HepG2 (cell line): ENCODE data around the gene SELENOW. TPM values are rescaled to one million over a fixed set of nuclear protein-coding genes. Genes with fewer than 3 reads are reported as not detected.

Source experiments
- ATAC-seq: fragments of 200-7000 bp; cut with Tn5 transposase; 3 replicates; pipeline ENCODE4 v1.9.1; 2020; ENCODE audit warnings: mild to moderate bottlenecking, moderate library complexity
- BruUV-seq: library from RNA; stranded (reverse); fragments of 400-500 nt; replicated peaks from 2 replicates; lab custom pipeline; 2021; lab: Mats Ljungman, UMichigan
- CTCF ChIA-PET: fragments of 300-600 bp; formaldehyde crosslinking; extraction: SDS; loops from one replicate; lab custom pipeline; 2021; ENCODE audit warnings: low total read pairs, inconsistent platforms, low intra/inter-chr PET ratio; lab: Yijun Ruan, JAX
- POLR2A ChIA-PET: fragments of 350-600 bp; sonication (Branson Sonifier 250); formaldehyde crosslinking; loops from one replicate; lab custom pipeline; 2020; ENCODE audit warnings: antibody characterized with exemption, inconsistent platforms; lab: Yijun Ruan, JAX
- DNase-seq: peaks from one replicate; pipeline ENCODE4 v3.0.0-alpha.2; 2015; ENCODE audit warnings: low spot score
- FAIRE-seq: peaks from 3 replicates; lab custom pipeline; 2011; peaks lifted over from hg19 to GRCh38; lab: Jason Lieb, UNC
- H2AFZ ChIP-seq: one replicate; pipeline ENCODE4 v1.6.1; 2011; ENCODE audit warnings: low read length, inconsistent platforms
- H3K27ac ChIP-seq: fragments of 300-600 bp; 3 replicates; pipeline ENCODE4 v1.8.0; 2011; ENCODE audit warnings: mixed run types, mild to moderate bottlenecking, mixed read lengths, low read length, inconsistent platforms; ENCODE audit not compliant: insufficient read depth; ENCODE audit errors: extremely low read length
- H3K27me3 ChIP-seq, 2 experiments: fragments of 200-600 bp in 1 of 2; 2 replicates in 1 of 2; 3 replicates in 1 of 2; pipeline versions ENCODE4 v1.6.0 to v1.8.0; 2011; ENCODE audit warnings: low read length in 2 of 2, mild to moderate bottlenecking in 2 of 2, moderate library complexity in 2 of 2, inconsistent platforms in 1 of 2; ENCODE audit not compliant: insufficient read depth in 2 of 2, control insufficient read depth in 1 of 2
- H3K36me3 ChIP-seq, 2 experiments: fragments of 200-600 bp in 1 of 2; replicated peaks in 1 of 2; 2 replicates in 1 of 2; 3 replicates in 1 of 2; pipeline versions ENCODE4 v1.5.1 to v1.8.0; 2011; ENCODE audit warnings: low read length in 2 of 2, inconsistent platforms in 1 of 2; ENCODE audit not compliant: insufficient read depth in 2 of 2, control insufficient read depth in 1 of 2
- H3K4me1 ChIP-seq: 2 replicates; pipeline ENCODE4 v1.5.1; 2012; ENCODE audit warnings: low read length, inconsistent platforms; ENCODE audit not compliant: insufficient read depth
- H3K4me2 ChIP-seq: 2 replicates; pipeline ENCODE4 v1.6.0; 2011; ENCODE audit warnings: low read depth, low read length, inconsistent platforms
- H3K4me3 ChIP-seq, 3 experiments: fragments of 200-600 bp in 1 of 3; sonication (generic), shearing (Covaris generic) in 1 of 3; replicated peaks in 1 of 3; 2 replicates each; pipeline ENCODE4 v1.5.1; 2011 to 2016; ENCODE audit warnings: low read length in 3 of 3, inconsistent platforms in 2 of 3, low read depth in 2 of 3, mild to moderate bottlenecking in 2 of 3, control low read depth in 1 of 3, mixed read lengths in 1 of 3; ENCODE audit not compliant: insufficient read depth in 1 of 3
- H3K79me2 ChIP-seq: one replicate; pipeline ENCODE4 v1.6.1; 2011; ENCODE audit warnings: low read length, inconsistent platforms; ENCODE audit not compliant: insufficient read depth
- H3K9ac ChIP-seq: 2 replicates; pipeline ENCODE4 v1.6.0; 2011; ENCODE audit warnings: mild to moderate bottlenecking, low read depth, low read length, inconsistent platforms; ENCODE audit not compliant: insufficient read depth
- H3K9me3 ChIP-seq: 2 replicates; pipeline ENCODE4 v1.5.1; 2012; ENCODE audit warnings: mild to moderate bottlenecking, low read length
- H4K20me1 ChIP-seq: 2 replicates; pipeline ENCODE4 v1.6.0; 2011; ENCODE audit warnings: inconsistent platforms, mild to moderate bottlenecking, low read length, moderate library complexity; ENCODE audit not compliant: insufficient read depth
- JARID2 ChIP-seq: sonication (generic); formaldehyde crosslinking; IDR thresholded peaks from 2 replicates; pipeline ENCODE4 v1.8.1; 2023; ENCODE audit warnings: missing genetic modification reagents, inconsistent platforms; ENCODE audit not compliant: insufficient replicate concordance
- KLF12 ChIP-seq: sonication (generic); formaldehyde crosslinking; IDR thresholded peaks from 2 replicates; pipeline ENCODE4 v1.4.0; 2020; ENCODE audit warnings: missing genetic modification reagents, borderline replicate concordance
- NONO ChIP-seq, 2 experiments: fragments of 450-650 bp in 1 of 2; sonication (generic) in 1 of 2; formaldehyde crosslinking in 1 of 2; IDR thresholded peaks in 1 of 2; conservative IDR thresholded peaks in 1 of 2; 2 replicates each; pipeline versions ENCODE4 v1.6.1 to v1.8.0; 2017 to 2022; ENCODE audit warnings: mild to moderate bottlenecking in 1 of 2, missing genetic modification reagents in 1 of 2, moderate library complexity in 1 of 2
- SMYD3 ChIP-seq: sonication (generic); formaldehyde crosslinking; IDR thresholded peaks from 2 replicates; pipeline ENCODE4 v1.8.1; 2023; ENCODE audit warnings: mild to moderate bottlenecking, missing genetic modification reagents
- SOX13 ChIP-seq, 3 experiments: fragments of 450-650 bp in 1 of 3; sonication (generic) in 1 of 3; formaldehyde crosslinking in 1 of 3; IDR thresholded peaks in 2 of 3; conservative IDR thresholded peaks in 1 of 3; 2 replicates each; pipeline versions ENCODE4 v1.5.0 to v1.6.1; 2016 to 2020; ENCODE audit warnings: antibody characterized with exemption in 1 of 3, mild to moderate bottlenecking in 1 of 3, missing compliant biosample characterization in 1 of 3, missing genetic modification reagents in 1 of 3, moderate library complexity in 1 of 3
- SOX5 ChIP-seq: IDR thresholded peaks from 2 replicates; pipeline ENCODE4 v1.6.1; 2016; ENCODE audit warnings: borderline replicate concordance
- ZNF121 ChIP-seq: sonication (generic); formaldehyde crosslinking; IDR thresholded peaks from 2 replicates; pipeline ENCODE4 v1.5.0; 2020; ENCODE audit warnings: mild to moderate bottlenecking, missing genetic modification reagents
- ZNF318 ChIP-seq: sonication (generic); formaldehyde crosslinking; IDR thresholded peaks from 2 replicates; pipeline ENCODE4 v1.4.0; 2020; ENCODE audit warnings: mild to moderate bottlenecking, missing genetic modification reagents
- ZNF770 ChIP-seq: sonication (generic); formaldehyde crosslinking; IDR thresholded peaks from 2 replicates; pipeline ENCODE4 v1.5.0; 2020; ENCODE audit warnings: mild to moderate bottlenecking, missing genetic modification reagents
- whole genome bisulfite sequencing: methylation state at CpG from one replicate; pipeline ENCODE4 v1.1.6; 2017; ENCODE audit warnings: low lambda C conversion rate; 5-methylcytosine and 5-hydroxymethylcytosine counted together
- in situ Hi-C: cut with HindIII; loops from 2 replicates; pipeline ENCODE4 v1.10.0; 2017; ENCODE audit warnings: low pct_unique_long_range_greater_than_20kb; ENCODE audit not compliant: extremely low pct_ligation_motif_present
- intact Hi-C: fragments of 100-400 bp; cut with micrococcal nuclease; formaldehyde crosslinking; loops from one replicate; pipeline ENCODE4 v1.10.0; 2022; ENCODE audit not compliant: unreplicated experiment
- polyA plus RNA-seq, 8 experiments: library from polyadenylated mRNA; depleted of rRNA in 3 of 8; stranded (reverse) in 7 of 8; unstranded in 1 of 8; fragments of >200 nt; fragmentation: Illumina TruSeq in 4 of 8; extraction: Trizol in 4 of 8; gene quantifications; 2 replicates each; pipeline versions ENCODE4 v1.2.1 to v1.2.3, GENCODE V29; 2011 to 2016; ENCODE audit warnings: low read depth in 4 of 8, missing spikeins in 1 of 8, mixed read lengths in 1 of 8; ENCODE audit not compliant: insufficient read depth in 1 of 8
- total RNA-seq, 5 experiments: library from RNA; depleted of rRNA; stranded (reverse); fragments of >200 nt; fragmentation: Illumina TruSeq; extraction: Trizol; gene quantifications; 2 replicates each; pipeline ENCODE4 v1.2.3, GENCODE V29; 2016; ENCODE audit warnings: low read depth in 1 of 5

SELENOW gene
- total and polyA plus RNA-seq, 2 of the 13 experiments (the other 11 are each of a cell fraction or from before 2014, with no cell fraction given): 50.3 to 64.7 TPM

GRCh38 chr19:47761566-47761965 is 16.9 kb upstream of the SELENOW start (continued):
- TF ChIP-seq ZNF318 (CRISPR knock-in tag): no peak

GRCh38 chr19:47762151-47762550 is 16.4 kb upstream of the SELENOW start:
- CTCF ChIA-PET: no interaction called here
- in situ Hi-C loops: no loop called here
- Histone ChIP-seq H3K9ac (no peak overlapping the region), H2AFZ (no peak overlapping the region), H3K79me2 (no peaks in the 10 kb centered on the region), H4K20me1 (0 out of 2 replicates have a peak, but pooled peaks cover 5% of the 10 kb centered on the region), H3K4me3 (no peak overlapping the region), H3K36me3 (peaks cover 0 to 7% of the 10 kb centered on the region in 2 experiments; a peak in 2 of 5 replicates), H3K27me3 (no peaks in the 10 kb centered on the region), H3K4me1 (peaks cover 51% of the 10 kb centered on the region), H3K4me2 (no peak overlapping the region), H3K9me3 (no peaks in the 10 kb centered on the region), H3K27ac (no peak overlapping the region)
- WGBS: 88% methylated on average over 2 of the region's 3 CpGs
- POLR2A ChIA-PET: no interaction called here
- DNase-seq (no peak), ATAC-seq (no peak), FAIRE-seq (no peak)
- intact Hi-C loops: no loop called here
- BruUV-seq: no TSS peak
- TF ChIP-seq JARID2 (CRISPR knock-in tag): no peak
- TF ChIP-seq ZNF770 (CRISPR knock-in tag): peak; percentile 68
- no peak for TF ChIP-seq SMYD3 (CRISPR knock-in tag)
- TF ChIP-seq SOX5 (CRISPR knock-in tag): no peak
- TF ChIP-seq ZNF121 (CRISPR knock-in tag): peak; percentile 89
- TF ChIP-seq NONO (IDR thresholded peaks at IDR 0.05): no peak
- no peak for TF ChIP-seq NONO (CRISPR knock-in tag; conservative IDR thresholded peaks at IDR 0.05)
- TF ChIP-seq SOX13 (IDR thresholded peaks at IDR 0.05): no peak
- TF ChIP-seq SOX13 (CRISPR knock-in tag; conservative IDR thresholded peaks at IDR 0.05 in 1 of 2, IDR thresholded peaks at IDR 0.05 in 1 of 2): no peak
- no peak for TF ChIP-seq KLF12
